OCI-LY7 (cell line): ENCODE measurements around the gene JAK1.

Source experiments
- CTCF ChIP-seq: fragments of 200-600 bp; sonication (generic); conservative IDR thresholded peaks from 2 replicates; pipeline ENCODE4 v1.5.1; 2014; ENCODE audit warnings: mild to moderate bottlenecking, antibody characterized with exemption, low read length, moderate library complexity, mixed read lengths
- EZH2phosphoT487 ChIP-seq: fragments of 200-600 bp; sonication (generic); IDR thresholded peaks from 2 replicates; pipeline ENCODE4 v1.6.1; 2018; ENCODE audit warnings: low read depth, borderline replicate concordance, mild to moderate bottlenecking, mixed run types, antibody characterized with exemption, low read length, moderate library complexity, mixed read lengths

DNA sequence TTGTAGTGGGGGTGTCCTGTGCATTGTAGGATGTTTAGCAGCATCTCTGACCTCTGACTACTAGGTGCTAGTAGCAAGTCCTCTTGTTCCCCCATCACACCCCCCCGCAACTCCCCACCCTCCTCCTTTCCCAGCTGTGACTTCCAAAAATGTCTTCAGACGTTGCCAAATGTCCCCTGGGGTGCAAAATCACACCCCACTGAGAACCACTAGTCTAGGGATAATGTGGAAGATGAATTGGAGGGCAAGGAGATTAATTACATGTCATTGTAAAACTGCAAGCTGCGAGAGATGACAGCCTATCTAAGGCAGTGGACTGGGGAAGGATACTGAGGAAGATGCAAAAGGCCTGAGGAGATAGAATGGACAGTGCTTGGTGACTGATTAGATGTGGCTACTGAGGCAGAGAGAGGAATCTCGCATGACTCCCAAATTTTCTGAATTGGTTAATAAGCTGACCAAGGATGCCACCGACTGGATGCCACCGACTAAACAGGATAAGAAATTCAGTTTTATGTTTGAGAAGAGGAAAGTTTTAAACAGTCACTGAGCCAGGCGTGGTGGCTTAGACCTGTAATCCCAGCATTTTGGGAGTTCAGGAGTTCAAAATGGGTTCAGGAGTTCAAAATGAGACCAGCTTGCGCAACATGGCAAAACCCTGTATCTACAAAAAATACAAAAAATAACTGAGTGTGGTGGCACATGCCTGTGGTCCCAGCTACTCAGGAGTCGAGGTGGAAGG lies 3.1 kb upstream of the JAK1 start:
- TF ChIP-seq CTCF: no peak; the same call in 1 of the 2 replicates
- TF ChIP-seq EZH2phosphoT487: no peak
